ENCODE measurements around the gene NPM1.

Gene NPM1, protein sequence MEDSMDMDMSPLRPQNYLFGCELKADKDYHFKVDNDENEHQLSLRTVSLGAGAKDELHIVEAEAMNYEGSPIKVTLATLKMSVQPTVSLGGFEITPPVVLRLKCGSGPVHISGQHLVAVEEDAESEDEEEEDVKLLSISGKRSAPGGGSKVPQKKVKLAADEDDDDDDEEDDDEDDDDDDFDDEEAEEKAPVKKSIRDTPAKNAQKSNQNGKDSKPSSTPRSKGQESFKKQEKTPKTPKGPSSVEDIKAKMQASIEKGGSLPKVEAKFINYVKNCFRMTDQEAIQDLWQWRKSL

DNA sequence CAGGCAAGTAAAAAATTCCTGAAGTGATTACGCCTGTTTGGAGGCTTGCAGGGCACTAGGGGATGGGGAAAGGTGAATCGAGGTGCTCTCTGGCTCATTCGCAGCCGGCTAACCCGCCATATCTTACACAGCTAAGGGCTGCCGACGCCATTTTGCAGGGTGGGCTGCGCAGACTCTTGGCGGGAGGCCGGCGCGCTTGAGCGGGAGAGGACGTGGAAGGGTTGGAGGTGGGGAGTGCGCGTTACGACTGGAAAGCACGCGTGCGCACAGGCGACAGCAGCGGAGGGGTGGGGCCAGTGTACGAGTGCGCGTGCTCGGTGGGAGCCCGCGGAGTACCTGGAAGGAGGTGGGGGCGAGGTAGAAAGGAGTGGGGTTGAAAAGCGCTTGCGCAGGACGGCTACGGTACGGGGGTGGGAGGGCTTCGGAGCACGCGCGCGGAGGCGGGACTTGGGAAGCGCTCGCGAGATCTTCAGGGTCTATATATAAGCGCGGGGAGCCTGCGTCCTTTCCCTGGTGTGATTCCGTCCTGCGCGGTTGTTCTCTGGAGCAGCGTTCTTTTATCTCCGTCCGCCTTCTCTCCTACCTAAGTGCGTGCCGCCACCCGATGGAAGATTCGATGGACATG is at the start of gene NPM1:
Gene NPM1, plus strand, starts transcription at position 505 of the 625 bp plus-strand sequence. Its CDS starts 100 bp downstream, at position 605.
- peak; percentile 99 to 100 for DNase-seq (ENCODE audit: low read depth in 2 of 2)
- TF ChIP-seq, protein P1, sequence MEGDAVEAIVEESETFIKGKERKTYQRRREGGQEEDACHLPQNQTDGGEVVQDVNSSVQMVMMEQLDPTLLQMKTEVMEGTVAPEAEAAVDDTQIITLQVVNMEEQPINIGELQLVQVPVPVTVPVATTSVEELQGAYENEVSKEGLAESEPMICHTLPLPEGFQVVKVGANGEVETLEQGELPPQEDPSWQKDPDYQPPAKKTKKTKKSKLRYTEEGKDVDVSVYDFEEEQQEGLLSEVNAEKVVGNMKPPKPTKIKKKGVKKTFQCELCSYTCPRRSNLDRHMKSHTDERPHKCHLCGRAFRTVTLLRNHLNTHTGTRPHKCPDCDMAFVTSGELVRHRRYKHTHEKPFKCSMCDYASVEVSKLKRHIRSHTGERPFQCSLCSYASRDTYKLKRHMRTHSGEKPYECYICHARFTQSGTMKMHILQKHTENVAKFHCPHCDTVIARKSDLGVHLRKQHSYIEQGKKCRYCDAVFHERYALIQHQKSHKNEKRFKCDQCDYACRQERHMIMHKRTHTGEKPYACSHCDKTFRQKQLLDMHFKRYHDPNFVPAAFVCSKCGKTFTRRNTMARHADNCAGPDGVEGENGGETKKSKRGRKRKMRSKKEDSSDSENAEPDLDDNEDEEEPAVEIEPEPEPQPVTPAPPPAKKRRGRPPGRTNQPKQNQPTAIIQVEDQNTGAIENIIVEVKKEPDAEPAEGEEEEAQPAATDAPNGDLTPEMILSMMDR (IDR thresholded peaks at IDR 0.05; ENCODE audit: low read depth, low read length): no peak
- peak within 1 kb of the TSS; percentile 97 to 99 for H3K4me3 ChIP-seq (replicated peaks in 1 of 2; ENCODE audit: low read depth in 2 of 2, low read length in 2 of 2)

DNA sequence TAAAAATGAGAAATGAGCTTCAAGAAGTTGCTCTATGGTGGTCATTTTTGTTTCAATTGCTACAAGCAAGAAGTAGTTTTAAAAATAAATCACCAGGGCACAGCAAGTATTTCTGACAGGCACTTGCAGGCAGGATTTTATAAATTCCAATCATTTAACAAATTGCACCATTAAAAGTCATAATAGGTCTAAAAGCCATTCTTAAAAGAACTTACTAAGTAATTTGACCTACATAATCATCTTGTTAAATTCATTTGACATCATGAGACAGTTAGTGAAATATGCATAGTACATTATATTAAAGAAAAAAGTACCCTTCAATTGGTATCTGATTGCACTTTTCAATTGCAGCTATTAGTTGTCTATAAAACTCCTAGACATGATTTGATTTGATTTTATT is 47.6 kb upstream of the NPM1 start:
- no peak overlapping the region for H3K4me3 ChIP-seq (replicated peaks in 1 of 2; ENCODE audit: low read depth in 2 of 2, low read length in 2 of 2)
- no peak for DNase-seq (ENCODE audit: low read depth in 2 of 2)
- TF ChIP-seq, protein P1 (IDR thresholded peaks at IDR 0.05; ENCODE audit: low read depth, low read length): no peak

DNA sequence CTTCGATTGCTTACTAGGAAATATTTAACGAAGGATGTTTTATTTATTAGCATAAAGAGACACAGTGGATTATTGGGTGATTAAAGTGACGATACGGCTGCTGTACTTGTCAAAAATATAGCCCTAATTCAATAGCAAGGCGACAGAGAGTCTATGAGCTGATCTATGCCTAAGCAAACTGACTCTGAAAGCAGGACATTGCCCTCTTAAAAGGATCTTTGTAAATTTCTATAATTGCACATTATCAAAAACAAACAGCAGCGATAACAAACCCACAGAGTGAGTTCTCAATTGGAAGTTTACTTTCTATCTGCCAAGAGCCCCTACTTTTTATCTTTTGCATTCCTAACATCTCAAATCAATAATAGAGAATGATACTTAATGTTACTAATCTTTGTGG is 47.2 kb upstream of the NPM1 start:
- no peak overlapping the region for H3K4me3 ChIP-seq (replicated peaks in 1 of 2; ENCODE audit: low read depth in 2 of 2, low read length in 2 of 2)
- TF ChIP-seq, protein P1 (IDR thresholded peaks at IDR 0.05; ENCODE audit: low read depth, low read length): no peak
- DNase-seq (ENCODE audit: low read depth in 2 of 2): no peak

DNA sequence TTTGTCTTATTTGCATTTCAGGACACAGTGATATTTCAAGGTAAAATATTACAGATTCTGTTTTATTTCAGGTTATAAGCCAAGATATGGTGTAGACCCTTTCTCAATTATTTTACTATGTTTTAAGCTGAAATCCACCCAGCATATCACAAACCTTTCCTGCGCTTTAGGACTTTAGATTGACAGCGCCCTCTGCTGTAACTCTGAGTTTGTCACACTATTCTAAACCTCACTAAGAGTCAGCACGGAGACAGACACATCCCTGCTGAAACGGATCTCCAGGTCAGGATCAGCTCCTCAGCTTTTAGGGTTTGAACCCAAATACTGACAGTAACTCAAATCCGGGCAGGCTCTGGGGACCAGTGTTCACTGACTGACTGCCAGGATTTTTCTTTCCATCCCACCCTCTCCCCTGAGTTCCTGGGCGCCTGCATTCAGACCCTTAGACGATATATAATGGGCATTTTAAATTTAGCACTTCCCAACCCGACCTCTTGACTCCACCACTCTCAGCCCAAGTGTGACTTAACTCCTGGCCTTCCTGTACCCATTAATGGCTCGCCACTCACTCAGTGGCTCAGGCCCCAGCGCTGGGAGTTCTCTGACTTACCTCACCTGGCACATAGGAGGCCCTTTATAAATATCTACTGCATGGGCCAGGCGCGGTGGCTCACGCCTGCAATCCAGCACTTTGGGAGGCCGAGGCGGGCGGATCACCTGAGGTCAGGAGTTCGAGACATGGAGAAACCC is 45.1 kb upstream of the NPM1 start:
- H3K4me3 ChIP-seq (replicated peaks in 1 of 2; ENCODE audit: low read depth in 2 of 2, low read length in 2 of 2): no peak overlapping the region
- peak; percentile 77 to 79 for DNase-seq (ENCODE audit: low read depth in 2 of 2)
- TF ChIP-seq, protein P1 (IDR thresholded peaks at IDR 0.05; ENCODE audit: low read depth, low read length): peak; percentile 66

DNA sequence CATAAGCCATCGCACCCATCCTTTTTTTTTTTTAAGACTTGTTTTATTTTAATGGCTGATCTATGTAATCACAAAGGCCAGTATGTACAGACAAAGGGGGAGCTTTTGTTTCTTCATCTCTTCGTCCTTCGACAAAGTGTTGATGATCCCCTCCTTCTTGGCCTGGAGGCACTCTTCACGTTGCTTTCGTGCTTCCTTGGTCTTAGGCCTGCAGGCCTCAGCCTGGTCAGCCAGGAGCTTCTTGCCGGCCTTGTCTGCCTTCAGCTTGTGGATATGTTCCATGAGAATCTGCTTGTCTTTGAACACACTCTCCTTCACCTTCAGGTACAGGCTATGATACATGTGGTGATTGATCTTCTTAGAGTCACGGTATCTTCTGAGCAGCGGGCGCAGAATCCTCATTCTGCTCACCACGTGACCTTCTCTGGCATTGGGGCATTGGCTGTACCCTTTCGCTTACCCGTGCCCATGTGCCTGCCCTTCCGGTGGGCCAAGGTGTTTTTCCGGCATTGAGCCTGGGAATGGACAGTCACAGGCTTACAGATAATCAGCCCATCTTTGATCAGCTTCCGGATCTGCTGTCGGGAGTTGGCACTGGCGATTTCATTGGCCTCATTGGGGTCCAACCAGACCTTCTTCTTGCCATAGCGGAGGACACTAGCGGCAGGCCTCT is 42.6 kb upstream of the NPM1 start:
- no peak for DNase-seq (ENCODE audit: low read depth in 2 of 2)
- TF ChIP-seq, protein P1 (IDR thresholded peaks at IDR 0.05; ENCODE audit: low read depth, low read length): no peak
- no peak overlapping the region for H3K4me3 ChIP-seq (replicated peaks in 1 of 2; ENCODE audit: low read depth in 2 of 2, low read length in 2 of 2)

DNA sequence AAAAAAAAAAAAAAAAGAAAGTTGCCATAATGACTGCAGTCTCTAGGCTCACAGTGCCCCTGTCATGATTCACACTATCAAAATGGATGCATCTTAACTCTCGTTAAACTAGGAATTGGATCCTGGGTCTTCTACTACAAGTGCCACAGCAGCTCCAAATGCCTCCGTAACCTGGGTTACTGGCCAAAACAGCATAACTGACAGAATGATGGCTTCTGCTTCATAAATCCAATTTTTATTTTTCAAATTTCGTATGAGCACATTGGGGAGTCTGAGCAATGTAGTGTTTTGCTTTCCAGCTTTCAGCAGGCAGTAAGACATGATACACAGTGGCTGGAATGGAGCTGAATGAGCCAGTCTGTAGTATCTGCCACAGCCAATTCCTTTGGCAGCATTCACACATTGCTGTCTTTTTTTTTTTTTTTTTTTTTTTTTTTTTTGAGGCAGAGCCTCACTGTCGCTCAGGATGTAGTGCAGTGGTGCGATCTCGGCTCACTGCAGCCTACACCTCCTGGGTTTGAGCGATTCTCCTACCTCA is 36.0 kb upstream of the NPM1 start:
- TF ChIP-seq, protein P1 (IDR thresholded peaks at IDR 0.05; ENCODE audit: low read depth, low read length): no peak
- DNase-seq (ENCODE audit: low read depth in 2 of 2): peak in 1 of 2 donors; percentile 19
- H3K4me3 ChIP-seq (replicated peaks in 1 of 2; ENCODE audit: low read depth in 2 of 2, low read length in 2 of 2): no peak overlapping the region

Data from cardiac fibroblast (primary cell).